ENCODE measurements around the gene TTC31. TPM values are rescaled to one million over a fixed set of nuclear protein-coding genes. Genes with fewer than 3 reads are reported as not detected.
"Not testable (repeated sequence)": the region's sequence is repeated elsewhere in the genome, so short reads cannot be mapped to it uniquely, and the experiment has no call there.

Gene TTC31
- total and polyA plus RNA-seq, 5 donors: 11.3 to 12.3 (median 11.8) TPM

GRCh38 chr2:74472086-74472944 is 10.6 kb upstream of the TTC31 start, which contains the start of gene MRPL53:
MRPL53 (minus strand) TSS chr2:74472680; CDS start chr2:74472660, 20 bp downstream.
- Histone ChIP-seq H3K27me3 (ENCODE audit: control insufficient read depth, insufficient read depth) (no peaks in the 10 kb centered on the region), H3K4me3 (ENCODE audit: low read length) (peak within 1 kb of the TSS; percentile 55), H3K9me3 (ENCODE audit: control insufficient read depth, low read length) (no peaks in the 10 kb centered on the region), H3K27ac (ENCODE audit: low read length) (peak within 1 kb of the TSS; percentile 83), H3K4me1 (ENCODE audit: control insufficient read depth, insufficient read depth, low read length) (peaks cover 4% of the 10 kb centered on the region)
- ATAC-seq: peak; percentile 95
- intact Hi-C loops (cut with DNase I): no loop called here
- peak; percentile 95 to 98 (median 98) for DNase-seq
- under 1% methylated on average over 66 of the region's 66 CpGs for WGBS

- ATAC-seq (peak; percentile 2 to 4), DNase-seq (no peak)
- 13% methylated on average over 7 of the region's 7 CpGs for WGBS
- H3K27ac ChIP-seq (ENCODE audit: low read length): peak overlapping the region; percentile 68
- no peaks in the 10 kb centered on the region for H3K9me3 ChIP-seq (ENCODE audit: control insufficient read depth, low read length)
- H3K4me3 ChIP-seq (ENCODE audit: low read length): peak overlapping the region; percentile 55
- no peaks in the 10 kb centered on the region for H3K27me3 ChIP-seq (ENCODE audit: control insufficient read depth, insufficient read depth)
- peaks cover 4% of the 10 kb centered on the region for H3K4me1 ChIP-seq (ENCODE audit: control insufficient read depth, insufficient read depth, low read length)
- intact Hi-C loops (cut with DNase I): no loop called here
Observed at GRCh38 chr2:74472945-74473258, 10.0 kb upstream of the TTC31 start.

DNA sequence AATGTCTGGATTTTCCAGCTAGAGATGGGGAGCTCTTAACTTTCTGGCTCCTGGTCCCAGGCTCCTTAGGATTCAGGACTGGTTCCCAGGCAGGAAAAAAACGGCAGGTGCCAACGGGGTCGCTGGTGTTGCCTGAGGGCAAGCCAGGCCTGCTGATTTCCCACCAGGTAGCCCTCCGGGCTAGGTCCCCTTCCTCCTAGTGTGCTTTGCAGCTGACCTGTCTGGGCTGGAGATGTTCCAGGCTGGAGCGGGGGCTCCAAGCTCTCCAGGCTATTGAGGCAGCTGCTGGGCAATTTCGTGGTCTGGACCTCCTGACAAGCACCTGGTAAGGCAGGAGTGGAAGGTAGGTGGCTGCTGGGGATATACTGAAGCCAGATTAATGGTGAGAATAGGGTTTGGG is 8.4 kb upstream of the TTC31 start:
- intact Hi-C loops (cut with DNase I): no loop called here
- Histone ChIP-seq H3K9me3 (ENCODE audit: control insufficient read depth, low read length) (no peaks in the 10 kb centered on the region), H3K27me3 (ENCODE audit: control insufficient read depth, insufficient read depth) (no peaks in the 10 kb centered on the region), H3K27ac (ENCODE audit: low read length) (no peak overlapping the region), H3K4me3 (ENCODE audit: low read length) (no peak overlapping the region), H3K4me1 (ENCODE audit: control insufficient read depth, insufficient read depth, low read length) (peaks cover 4% of the 10 kb centered on the region)
- 94% methylated on average over 6 of the region's 6 CpGs for WGBS
- peak in 1 of 3 donors; percentile 57 for DNase-seq
- no peak for ATAC-seq

GRCh38 chr2:74474899-74475298 is 8.0 kb upstream of the TTC31 start:
- intact Hi-C loops (cut with DNase I): no loop called here
- ATAC-seq: no peak
- H3K27me3 ChIP-seq (ENCODE audit: control insufficient read depth, insufficient read depth): no peaks in the 10 kb centered on the region
- no peak overlapping the region for H3K27ac ChIP-seq (ENCODE audit: low read length)
- H3K4me1 ChIP-seq (ENCODE audit: control insufficient read depth, insufficient read depth, low read length): peaks cover 4% of the 10 kb centered on the region
- 85% methylated on average over 5 of the region's 5 CpGs for WGBS
- DNase-seq: no peak
- H3K9me3 ChIP-seq (ENCODE audit: control insufficient read depth, low read length): no peaks in the 10 kb centered on the region
- H3K4me3 ChIP-seq (ENCODE audit: low read length): no peak overlapping the region

DNA sequence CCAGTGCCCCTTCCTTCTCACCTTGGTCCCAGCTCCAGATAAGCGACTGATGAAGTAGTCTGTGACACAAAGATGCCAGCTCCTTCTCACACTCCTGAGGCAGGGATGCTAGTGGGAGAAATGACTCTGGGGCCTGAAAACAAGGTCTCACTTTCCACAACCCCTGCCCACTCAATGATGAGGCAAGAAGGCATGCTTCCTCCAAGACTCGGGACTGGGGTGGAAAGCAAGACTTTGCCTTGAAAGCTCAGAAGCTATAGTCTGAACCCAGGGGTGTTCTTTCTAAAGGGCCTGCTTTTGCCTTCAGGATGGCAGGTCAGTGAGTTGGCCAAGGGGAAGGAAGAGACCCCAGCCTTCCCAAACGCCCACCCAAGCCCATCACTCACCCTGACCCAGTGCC is 1.4 kb upstream of the TTC31 start:
- Histone ChIP-seq H3K9me3 (ENCODE audit: control insufficient read depth, low read length) (no peaks in the 10 kb centered on the region), H3K27me3 (ENCODE audit: control insufficient read depth, insufficient read depth) (no peaks in the 10 kb centered on the region), H3K4me3 (ENCODE audit: low read length) (peak overlapping the region; percentile 61), H3K27ac (ENCODE audit: low read length) (no peak overlapping the region), H3K4me1 (ENCODE audit: control insufficient read depth, insufficient read depth, low read length) (peaks cover 7% of the 10 kb centered on the region)
- intact Hi-C loops (cut with DNase I): loop anchor here in 1 of 4 donors (5.0 kb wide), 1 partner anchor 106 kb away; no protein-coding TSS in a partner anchor
- WGBS: 46% methylated on average over 3 of the region's 3 CpGs
- no peak for ATAC-seq
- no peak for DNase-seq

GRCh38 chr2:74481961-74482800 is 700 bp upstream of the TTC31 start:
- peak; percentile 71 to 89 (median 72) for DNase-seq
- Histone ChIP-seq H3K9me3 (ENCODE audit: control insufficient read depth, low read length) (no peaks in the 10 kb centered on the region), H3K27ac (ENCODE audit: low read length) (peak overlapping the region; percentile 85), H3K27me3 (ENCODE audit: control insufficient read depth, insufficient read depth) (no peaks in the 10 kb centered on the region), H3K4me3 (ENCODE audit: low read length) (peak overlapping the region; percentile 61), H3K4me1 (ENCODE audit: control insufficient read depth, insufficient read depth, low read length) (peaks cover 7% of the 10 kb centered on the region)
- peak; percentile 66 to 82 for ATAC-seq
- intact Hi-C loops (cut with DNase I): loop anchor here in 3 of 4 donors (2.0 to 5.0 kb wide), 4 partner anchors 47 to 107 kb away; partner anchors contain the start of genes AUP1 (in 1 of the 3) and HTRA2 (in 1 of the 3)
- WGBS: under 1% methylated on average over 80 of the region's 80 CpGs

GRCh38 chr2:74483675-74484164 is 839 bp downstream of the TTC31 start:
- Histone ChIP-seq H3K4me3 (ENCODE audit: low read length) (peak overlapping the region; percentile 61), H3K27ac (ENCODE audit: low read length) (peak overlapping the region; percentile 89)
- not testable (repeated sequence) for H3K27me3 ChIP-seq (ENCODE audit: control insufficient read depth, insufficient read depth); H3K9me3 ChIP-seq (ENCODE audit: control insufficient read depth, low read length); ATAC-seq; H3K4me1 ChIP-seq (ENCODE audit: control insufficient read depth, insufficient read depth, low read length)
- intact Hi-C loops (cut with DNase I): loop anchor here in 3 of 4 donors (2.0 to 5.0 kb wide), 4 partner anchors 45 to 105 kb away; partner anchors contain the start of genes AUP1 (in 1 of the 3) and HTRA2 (in 1 of the 3)
- WGBS: 81% methylated on average over 19 of the region's 19 CpGs
- peak in 1 of 3 donors; percentile 33 for DNase-seq

GRCh38 chr2:74486141-74486540 is 3.3 kb downstream of the TTC31 start:
- DNase-seq: no peak
- Histone ChIP-seq H3K4me1 (ENCODE audit: control insufficient read depth, insufficient read depth, low read length) (peaks cover 3% of the 10 kb centered on the region), H3K27ac (ENCODE audit: low read length) (no peak overlapping the region), H3K9me3 (ENCODE audit: control insufficient read depth, low read length) (no peaks in the 10 kb centered on the region), H3K27me3 (ENCODE audit: control insufficient read depth, insufficient read depth) (no peaks in the 10 kb centered on the region), H3K4me3 (ENCODE audit: low read length) (no peak overlapping the region)
- 97% methylated on average over 2 of the region's 2 CpGs for WGBS
- no peak for ATAC-seq
- intact Hi-C loops (cut with DNase I): no loop called here

DNA sequence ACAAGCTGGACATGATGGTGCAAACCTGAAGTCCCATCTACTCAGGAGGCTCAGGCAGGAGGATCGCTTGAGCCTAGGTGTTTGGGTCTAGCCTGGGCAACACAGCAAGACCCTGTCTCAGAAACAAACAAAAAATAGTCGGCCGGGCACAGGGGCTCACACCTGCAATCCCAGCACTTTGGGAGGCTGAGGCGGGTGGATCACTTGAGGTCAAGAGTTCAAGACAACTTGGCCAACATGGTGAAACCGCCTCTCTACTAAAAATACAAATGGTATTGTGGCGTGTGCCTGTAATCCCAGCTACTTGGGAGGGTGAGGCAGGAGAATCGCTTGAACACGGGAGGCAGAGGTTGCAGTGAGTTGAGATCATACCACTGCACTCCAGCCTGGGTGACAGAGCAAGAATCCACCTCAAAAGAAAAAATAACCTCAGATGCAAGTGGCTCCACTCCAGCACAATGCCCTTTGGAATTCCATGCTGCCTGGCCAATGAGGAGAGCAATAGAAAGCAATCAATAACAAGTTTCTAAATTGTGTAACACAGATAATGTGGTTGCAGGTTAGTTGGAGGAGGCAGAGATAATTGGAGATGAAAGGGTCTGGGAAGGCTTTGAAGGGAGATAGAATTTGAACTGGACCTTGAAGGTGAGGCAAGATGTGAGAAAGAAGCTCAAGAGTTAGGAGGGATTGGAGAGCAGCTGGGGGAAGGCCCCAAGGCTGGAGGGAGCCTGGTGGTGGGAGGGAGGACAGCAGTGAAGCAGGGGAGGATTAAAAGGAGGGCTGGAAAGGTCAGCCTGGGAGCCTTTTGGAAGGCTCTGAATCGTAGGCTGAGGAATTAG is 6.0 kb downstream of the TTC31 start:
- intact Hi-C loops (cut with DNase I): no loop called here
- H3K27me3 ChIP-seq (ENCODE audit: control insufficient read depth, insufficient read depth): no peaks in the 10 kb centered on the region
- DNase-seq: peak in 1 of 3 donors; percentile 5
- no peak for ATAC-seq
- no peaks in the 10 kb centered on the region for H3K9me3 ChIP-seq (ENCODE audit: control insufficient read depth, low read length)
- no peak overlapping the region for H3K4me3 ChIP-seq (ENCODE audit: low read length)
- H3K27ac ChIP-seq (ENCODE audit: low read length): no peak overlapping the region
- 90% methylated on average over 9 of the region's 9 CpGs for WGBS
- no peaks in the 10 kb centered on the region for H3K4me1 ChIP-seq (ENCODE audit: control insufficient read depth, insufficient read depth, low read length)

DNA sequence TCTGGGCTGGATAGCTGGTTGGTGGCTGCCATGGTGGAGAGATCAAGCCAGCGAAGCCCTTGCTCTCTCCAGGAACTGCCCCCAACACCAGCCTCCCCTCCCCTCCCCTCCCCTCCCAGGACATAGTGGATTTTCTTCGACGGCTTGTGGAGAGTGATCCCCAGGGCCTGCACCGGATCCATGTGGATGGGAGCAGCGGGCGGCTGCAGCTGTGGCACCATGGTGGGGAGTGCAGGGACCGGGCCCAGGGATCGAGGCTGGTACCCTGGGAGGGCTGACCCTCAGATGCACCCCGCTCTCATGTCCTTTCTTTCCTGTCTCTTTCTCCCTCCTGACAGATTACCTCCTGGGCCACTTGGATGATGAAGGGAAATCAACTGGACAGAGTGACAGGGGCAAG is 7.0 kb downstream of the TTC31 start:
- H3K4me3 ChIP-seq (ENCODE audit: low read length): no peak overlapping the region
- no peaks in the 10 kb centered on the region for H3K4me1 ChIP-seq (ENCODE audit: control insufficient read depth, insufficient read depth, low read length)
- WGBS: 91% methylated on average over 9 of the region's 9 CpGs
- H3K9me3 ChIP-seq (ENCODE audit: control insufficient read depth, low read length): no peaks in the 10 kb centered on the region
- peak in 2 of 3 donors; percentile 4 to 5 for DNase-seq
- no peaks in the 10 kb centered on the region for H3K27me3 ChIP-seq (ENCODE audit: control insufficient read depth, insufficient read depth)
- no peak for ATAC-seq
- no peak overlapping the region for H3K27ac ChIP-seq (ENCODE audit: low read length)
- intact Hi-C loops (cut with DNase I): no loop called here
